ENCODE results near the gene C2CD2. TPM values are rescaled to one million over a fixed set of nuclear protein-coding genes. Genes with fewer than 3 reads are reported as not detected.

Gene C2CD2
- total and polyA plus RNA-seq, 10 of the 15 experiments (the other 5 are each of a cell fraction or from before 2014, with no cell fraction given) = 2.2 to 30.9 (median 9.9) TPM

- TF ChIP-seq USF1 (IDR thresholded peaks at IDR 0.05; ENCODE audit: borderline replicate concordance, extremely low read length, insufficient read depth, low read depth, low read length) (no peak), ZNF622 (IDR thresholded peaks at IDR 0.05) (no peak), E2F4 (IDR thresholded peaks at IDR 0.05; ENCODE audit: low read depth, low read length) (no peak), ZBTB11 (CRISPR knock-in tag; IDR thresholded peaks at IDR 0.05) (no peak), IRF4 (IDR thresholded peaks at IDR 0.05; ENCODE audit: low read depth, low read length) (no peak)
These were observed 26.7 kb upstream of the C2CD2 start (continued) for GRCh38 chr21:41980561-41980960.

- H4K20me1 ChIP-seq (ENCODE audit: control insufficient read depth, insufficient read depth) = no peaks in the 10 kb centered on the region
- ATAC-seq (no peak), DNase-seq (ENCODE audit: low read depth, low spot score) (no peak), FAIRE-seq (no peak)
- no TSS peak for BruUV-seq (replicated peaks)
- intact Hi-C loops (cut with micrococcal nuclease; ENCODE audit: unreplicated experiment) (no loop called here), in situ Hi-C loops (cut with MboI) (no loop called here)
- H3K9me3 ChIP-seq (replicated peaks; ENCODE audit: control insufficient read depth, insufficient read depth, low read length) = peaks cover 7% of the 10 kb centered on the region; the same call in 2 of the 3 replicates
- H3K4me2 ChIP-seq (ENCODE audit: control insufficient read depth, insufficient read depth) = no peak overlapping the region
- H2AFZ ChIP-seq (ENCODE audit: control insufficient read depth, low read depth, low read length) = no peak overlapping the region
- no peak overlapping the region for H3K27ac ChIP-seq (ENCODE audit: control insufficient read depth, insufficient read depth)
- no peaks in the 10 kb centered on the region for H3K27me3 ChIP-seq (replicated peaks in 1 of 2; ENCODE audit: control insufficient read depth in 2 of 2, insufficient read depth in 2 of 2, low read length in 1 of 2)
- H3K9ac ChIP-seq (ENCODE audit: control insufficient read depth, insufficient read depth, low read length) = no peak overlapping the region
- no peaks in the 10 kb centered on the region for H3K79me2 ChIP-seq (ENCODE audit: control insufficient read depth, insufficient read depth, low read length)
- POLR2A ChIA-PET = interaction anchor here (0.6 kb wide), 1 partner anchor 131 kb away, joined by 3 read pairs; no protein-coding TSS in a partner anchor
- WGBS (ENCODE audit: insufficient coverage, insufficient replicate concordance, low lambda C conversion rate, missing lambda C conversion rate) = 61% methylated on average over 7 of the region's 7 CpGs
- no peaks in the 10 kb centered on the region for H3K36me3 ChIP-seq (ENCODE audit: control insufficient read depth in 2 of 2, insufficient read depth in 2 of 2, low read length in 1 of 2)
- no peaks in the 10 kb centered on the region for H3K4me1 ChIP-seq (ENCODE audit: control insufficient read depth, insufficient read depth, low read length)
- H3K4me3 ChIP-seq = no peak overlapping the region
- TF ChIP-seq WRNIP1 (IDR thresholded peaks at IDR 0.05; ENCODE audit: borderline replicate concordance, low read depth, low read length) (no peak), FOS (IDR thresholded peaks at IDR 0.05; ENCODE audit: borderline replicate concordance, extremely low read depth, insufficient read length) (no peak), BMI1 (IDR thresholded peaks at IDR 0.05; ENCODE audit: borderline replicate concordance) (no peak), ZBED1 (IDR thresholded peaks at IDR 0.05; ENCODE audit: borderline replicate concordance) (no peak), NFYA (IDR thresholded peaks at IDR 0.05; ENCODE audit: borderline replicate concordance, low read depth, low read length) (no peak), NR2F1 (conservative IDR thresholded peaks at IDR 0.05) (no peak), BCLAF1 (IDR thresholded peaks at IDR 0.05) (no peak)
- SMC1A ChIA-PET (ENCODE audit: uncharacterized antibody, unreplicated experiment) = interaction anchor here (0.9 kb wide), 1 partner anchor 16 kb away, joined by 3 read pairs; no protein-coding TSS in a partner anchor
- RAD21 ChIA-PET (ENCODE audit: unreplicated experiment) = no interaction called here
- CTCF ChIA-PET = no interaction called here
These were observed 26.0 kb upstream of the C2CD2 start for GRCh38 chr21:41979751-41980369.

All from GM12878 (cell line).